Amniotic stem cell (primary cell): Measurements from ENCODE around the gene FDXACB1.

Experiments
- DNase-seq: peaks from one replicate; lab custom pipeline; 2025; lab: John Stamatoyannopoulos, UW

FDXACB1 gene, protein sequence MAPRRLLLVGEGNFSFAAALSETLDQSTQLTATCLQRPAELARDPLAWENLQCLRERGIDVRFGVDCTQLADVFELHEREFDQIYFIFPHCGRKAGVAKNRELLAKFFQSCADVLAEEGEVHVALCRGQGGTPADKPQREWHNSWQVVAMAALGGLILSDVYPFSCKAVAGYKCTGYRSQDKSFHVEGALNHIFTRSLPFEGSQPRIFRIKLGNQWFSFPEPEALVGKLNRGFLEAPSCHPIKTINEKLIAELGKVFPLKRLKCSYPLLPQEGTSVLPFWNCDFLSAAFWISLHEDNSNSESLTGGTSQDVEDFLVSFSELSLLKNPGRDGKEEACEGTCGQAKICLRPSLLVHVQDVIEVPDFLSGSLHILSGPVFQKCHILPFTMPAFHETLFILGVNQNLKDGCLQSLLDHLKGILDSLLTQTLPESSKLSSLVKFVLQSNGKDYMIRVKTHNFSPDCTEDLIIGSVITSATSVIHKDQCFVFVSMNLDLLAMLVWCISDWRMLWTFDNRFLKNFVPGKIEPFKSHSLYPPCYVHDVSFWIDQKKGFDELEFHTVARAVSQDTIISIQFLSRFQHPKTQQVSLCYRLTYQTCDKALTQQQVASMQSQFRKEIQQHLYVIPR

DNA sequence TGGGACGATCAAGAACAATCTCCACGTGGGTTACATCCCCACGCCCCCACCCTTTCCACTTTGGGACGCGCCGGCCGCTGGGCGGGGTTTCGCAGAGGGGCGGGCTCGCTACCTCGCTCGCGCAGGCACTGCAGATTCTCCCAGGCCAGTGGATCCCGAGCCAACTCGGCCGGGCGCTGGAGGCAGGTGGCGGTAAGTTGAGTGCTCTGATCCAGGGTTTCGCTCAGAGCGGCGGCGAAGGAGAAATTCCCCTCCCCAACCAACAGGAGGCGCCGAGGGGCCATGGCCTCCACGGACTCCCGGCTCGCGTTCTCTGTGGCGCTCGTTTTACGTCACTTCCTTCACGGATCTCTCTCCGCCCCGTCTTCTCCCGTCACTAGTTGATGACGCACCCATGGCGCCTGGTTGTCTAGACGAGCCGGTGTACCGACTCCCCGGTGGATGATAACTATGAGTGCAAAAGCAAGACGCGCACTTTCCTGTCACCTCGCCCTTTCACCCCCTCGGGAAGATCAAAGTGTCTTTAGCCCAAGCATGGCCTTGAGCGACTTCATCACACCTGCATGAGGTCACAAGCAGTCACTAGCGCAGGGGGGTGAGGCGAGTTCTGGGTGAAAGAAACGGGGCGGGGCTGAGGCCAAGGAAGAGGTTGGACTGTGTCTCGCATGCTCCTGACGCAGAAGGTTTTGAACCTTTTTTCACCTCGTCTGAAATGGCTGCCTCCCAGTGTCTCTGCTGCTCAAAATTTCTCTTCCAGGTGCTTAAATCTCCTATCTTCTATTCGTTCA is at the start of gene FDXACB1, which contains the start of gene CFAP68:
Gene FDXACB1, minus strand, starts transcription at position 317 of the 788 bp plus-strand sequence. Its CDS starts 33 bp downstream, at position 284.
Gene CFAP68, plus strand, starts transcription at position 693 of the 788 bp plus-strand sequence. Its CDS starts 20 bp downstream, at position 713.
- peak; percentile 96 for DNase-seq

DNA sequence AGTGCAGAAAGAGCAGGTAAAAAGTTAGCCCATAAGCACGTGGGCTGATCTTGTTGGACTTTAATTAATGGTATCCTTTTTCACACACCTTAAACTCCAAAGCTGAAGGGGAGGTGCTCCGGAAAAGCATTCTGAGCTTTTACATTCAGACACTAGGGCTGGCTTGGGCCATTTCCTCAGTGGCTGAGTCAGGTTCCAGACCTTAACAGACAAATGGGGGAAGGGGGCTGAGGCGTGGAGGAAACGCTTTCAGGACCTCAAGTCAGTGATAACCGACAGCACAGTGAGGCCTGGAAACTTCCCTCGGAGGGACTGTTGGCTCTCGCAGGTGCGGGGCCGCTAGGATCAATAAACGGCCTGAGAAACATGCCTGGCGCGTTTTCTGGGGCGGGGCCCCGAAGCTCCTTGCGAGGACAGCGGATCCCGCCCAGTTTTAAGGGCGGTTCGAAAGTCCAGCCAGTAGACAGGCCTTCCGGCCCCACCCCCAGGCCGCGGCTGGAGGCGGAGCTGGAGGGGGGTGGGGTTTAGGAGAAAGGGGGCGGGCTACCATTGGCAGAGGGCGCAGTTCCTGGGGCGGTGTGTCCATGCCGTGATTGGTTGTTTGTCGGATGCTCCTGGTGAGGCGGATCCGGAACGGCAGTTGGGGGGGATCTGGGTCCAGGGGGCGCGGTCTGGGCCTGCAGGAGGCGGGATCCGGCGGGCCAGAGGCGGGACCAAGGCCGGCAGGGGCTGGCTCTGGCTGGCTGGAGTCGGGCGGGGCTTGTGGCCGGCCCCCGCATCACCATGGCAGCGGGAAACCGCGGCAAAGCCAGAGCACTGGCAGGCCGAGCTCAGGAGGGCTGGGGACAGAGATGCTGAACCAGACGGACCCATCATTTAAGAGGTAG is 47.8 kb upstream of the FDXACB1 start:
- peak; percentile 98 for DNase-seq

DNA sequence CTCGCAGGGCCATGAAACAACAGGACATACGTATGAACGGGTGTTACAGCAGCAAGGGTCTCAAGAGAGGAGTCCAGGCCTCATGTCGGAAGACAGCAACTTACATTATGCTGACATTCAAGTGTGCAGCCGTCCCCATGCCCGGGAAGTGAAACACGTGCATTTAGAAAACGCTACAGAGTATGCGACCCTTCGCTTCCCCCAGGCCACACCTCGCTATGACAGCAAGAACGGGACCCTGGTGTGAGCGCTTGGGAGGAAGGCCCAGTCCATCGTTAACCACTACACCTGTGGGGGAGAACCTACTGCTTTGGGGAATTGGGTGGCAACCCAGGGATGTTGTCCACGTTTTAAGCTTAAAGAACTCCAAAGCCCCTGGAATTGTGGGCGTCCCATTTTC is 47.0 kb upstream of the FDXACB1 start:
- no peak for DNase-seq

DNA sequence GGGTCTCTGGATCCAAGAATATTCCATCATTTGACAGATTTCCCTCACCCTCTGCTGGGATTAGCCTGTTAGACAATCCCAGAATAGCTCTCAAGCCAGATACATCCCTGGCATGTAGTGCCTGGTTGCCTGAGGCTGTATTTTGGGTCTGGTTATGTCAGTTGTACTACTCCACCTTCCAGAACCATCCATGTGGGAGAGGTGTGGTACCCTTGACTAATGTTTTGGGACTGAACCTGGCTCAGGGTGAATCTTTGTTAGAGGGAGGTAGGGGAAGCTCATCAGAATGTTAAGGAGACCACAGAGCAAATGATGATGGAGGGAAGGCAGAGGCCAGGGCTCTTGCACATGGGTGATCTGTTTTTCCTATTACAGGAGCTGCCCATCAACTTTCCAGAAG is 45.0 kb upstream of the FDXACB1 start:
- no peak for DNase-seq

DNA sequence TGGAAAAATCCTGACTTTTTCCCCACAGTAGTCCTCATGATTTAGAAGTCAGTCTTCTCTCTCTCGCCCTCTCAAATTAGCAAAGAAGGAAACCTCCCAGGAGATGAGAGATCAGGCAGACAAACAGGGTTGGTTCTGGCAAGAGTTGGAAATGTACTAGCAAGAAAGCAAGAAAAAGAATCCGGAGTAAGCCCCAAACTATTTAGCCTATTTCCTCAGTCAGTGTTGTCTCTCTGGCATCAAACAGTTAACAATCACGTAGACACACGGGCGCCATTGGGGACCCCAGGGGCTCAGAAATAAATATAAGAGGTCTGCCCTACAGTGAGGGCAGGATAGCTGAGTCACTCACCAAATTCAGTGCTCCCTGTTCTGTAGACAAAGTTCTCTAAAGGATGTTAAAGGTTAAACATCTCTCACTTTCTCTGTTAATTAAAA is 44.4 kb upstream of the FDXACB1 start:
- no peak for DNase-seq

DNA sequence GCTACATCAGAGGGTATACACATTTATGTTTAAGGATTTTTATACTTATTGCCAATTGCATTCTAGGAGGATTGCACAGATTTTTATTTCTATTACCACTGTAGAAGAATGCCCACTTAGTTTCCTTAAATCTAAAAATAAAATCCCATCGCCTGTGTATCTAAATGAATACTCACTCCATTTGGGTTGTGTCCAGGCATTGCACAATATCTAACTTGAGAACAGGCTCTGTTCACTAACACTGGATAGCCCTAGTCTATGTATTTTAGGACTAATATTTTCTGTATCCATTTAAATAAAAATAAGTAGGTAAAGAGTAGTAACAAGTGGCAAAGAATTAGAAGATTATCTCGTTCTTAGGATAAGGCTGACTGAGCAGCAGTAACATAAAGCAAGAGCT is 43.8 kb upstream of the FDXACB1 start:
- peak; percentile 71 for DNase-seq

DNA sequence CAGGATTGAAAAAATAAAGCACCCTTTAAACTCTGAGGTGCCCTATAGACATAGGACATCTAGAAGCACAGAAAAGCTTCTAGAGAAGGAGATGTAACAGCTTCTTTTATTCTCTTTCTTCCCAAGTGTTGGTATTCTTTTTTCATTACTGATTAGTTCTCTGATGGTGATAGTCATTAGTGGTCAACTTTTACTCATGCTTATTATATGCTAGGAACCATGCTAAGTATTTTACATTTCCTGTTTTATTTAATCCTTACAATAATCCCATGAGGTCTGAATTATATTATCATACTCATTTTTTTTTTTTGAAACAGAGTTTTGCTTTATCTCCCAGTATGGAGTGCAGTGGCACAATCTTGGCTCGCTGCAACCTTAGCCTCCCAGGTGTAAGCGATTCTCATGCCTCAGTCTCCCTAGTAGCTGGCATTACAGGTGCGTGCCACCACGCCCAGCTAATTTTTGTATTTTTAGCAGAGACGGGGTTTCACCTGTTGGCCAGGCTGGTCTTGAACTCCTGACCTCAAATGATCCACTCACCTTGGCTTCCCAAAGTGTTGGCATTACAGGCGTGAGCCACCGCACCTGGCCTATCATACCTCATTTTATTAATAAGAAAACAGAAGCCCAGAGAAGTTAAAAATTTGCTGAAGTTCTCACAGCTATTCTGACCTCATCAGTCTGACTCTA is 42.7 kb upstream of the FDXACB1 start:
- DNase-seq: no peak

DNA sequence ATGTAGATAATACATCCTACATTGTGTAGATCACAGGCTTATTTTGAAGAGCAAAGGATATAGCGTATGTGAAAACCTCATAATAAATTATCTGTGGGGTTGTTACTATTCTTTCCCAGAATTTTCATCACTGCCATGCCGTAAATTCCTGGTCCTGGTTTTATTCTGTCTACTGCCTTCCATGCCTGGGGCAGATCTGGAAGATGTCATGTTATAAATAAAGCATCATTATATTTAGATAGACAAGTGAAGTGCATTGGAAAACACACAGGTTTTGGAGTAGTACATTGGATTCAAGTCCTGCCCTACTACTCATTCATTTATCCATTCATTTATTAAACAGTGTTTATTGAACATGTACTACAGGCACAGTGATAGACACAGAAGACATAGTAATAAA is 41.9 kb upstream of the FDXACB1 start:
- DNase-seq: no peak

DNA sequence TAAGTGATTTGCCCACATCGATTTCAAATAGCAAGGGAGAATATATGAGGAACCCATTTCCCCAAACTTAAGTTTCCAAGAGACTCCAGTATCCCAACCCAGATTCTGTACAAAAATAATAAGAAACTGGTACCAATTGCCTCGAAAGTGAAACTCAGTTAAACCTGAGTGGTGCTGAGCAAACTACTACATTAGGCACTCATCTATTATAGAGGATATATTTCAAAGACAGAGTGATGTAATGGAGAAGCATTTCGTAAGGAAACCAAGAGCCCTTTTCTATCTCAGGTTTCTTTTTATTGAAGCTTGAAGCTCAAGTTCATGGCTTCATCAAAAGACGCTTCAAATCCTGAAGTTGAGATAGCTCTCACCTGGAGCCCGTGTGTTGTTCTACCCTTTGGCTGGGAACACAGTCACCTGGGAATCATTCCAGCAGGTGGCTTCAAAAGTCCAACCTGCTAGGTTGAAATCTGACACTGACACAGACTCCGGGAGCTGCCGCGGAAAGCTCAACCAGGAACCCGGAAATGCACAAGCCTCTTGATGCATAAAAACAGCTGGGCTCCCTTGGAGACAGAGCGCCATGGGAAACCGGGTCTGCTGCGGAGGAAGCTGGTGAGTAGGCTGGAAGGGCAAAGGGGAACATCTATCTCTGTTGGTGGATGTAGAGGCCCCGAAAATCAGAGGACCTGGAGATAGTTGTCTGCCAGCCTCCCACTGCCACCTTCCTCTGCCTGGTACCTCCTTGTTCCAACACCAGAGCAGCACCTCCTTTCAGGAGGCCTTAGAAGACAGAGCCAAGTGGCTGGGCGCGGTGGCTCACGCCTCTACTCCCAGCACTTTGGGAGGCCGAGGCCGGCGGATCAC is 39.7 kb upstream of the FDXACB1 start, which contains the start of gene C11orf52:
Gene C11orf52, plus strand, starts transcription at position 524 of the 867 bp plus-strand sequence. Its CDS starts 60 bp downstream, at position 584.
- no peak for DNase-seq

DNA sequence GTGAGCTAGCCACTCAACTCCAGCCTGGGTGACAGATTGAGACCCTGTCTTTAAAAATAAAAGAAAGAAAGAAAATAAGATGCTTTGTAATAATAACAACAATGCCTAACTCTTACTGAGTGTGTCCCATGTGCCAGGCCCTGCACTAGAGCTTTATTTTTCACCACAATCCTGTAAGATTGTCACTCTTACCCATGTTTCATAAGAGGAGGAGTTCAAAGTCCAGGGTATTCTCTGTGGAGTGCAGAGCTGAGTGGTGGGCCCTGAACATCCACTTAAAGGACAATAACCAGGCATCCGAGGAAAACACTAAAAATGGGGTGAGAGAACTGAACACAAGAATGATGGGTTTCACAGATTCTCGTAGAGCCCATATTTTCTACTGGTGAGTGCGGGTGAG is 38.8 kb upstream of the FDXACB1 start:
- no peak for DNase-seq

DNA sequence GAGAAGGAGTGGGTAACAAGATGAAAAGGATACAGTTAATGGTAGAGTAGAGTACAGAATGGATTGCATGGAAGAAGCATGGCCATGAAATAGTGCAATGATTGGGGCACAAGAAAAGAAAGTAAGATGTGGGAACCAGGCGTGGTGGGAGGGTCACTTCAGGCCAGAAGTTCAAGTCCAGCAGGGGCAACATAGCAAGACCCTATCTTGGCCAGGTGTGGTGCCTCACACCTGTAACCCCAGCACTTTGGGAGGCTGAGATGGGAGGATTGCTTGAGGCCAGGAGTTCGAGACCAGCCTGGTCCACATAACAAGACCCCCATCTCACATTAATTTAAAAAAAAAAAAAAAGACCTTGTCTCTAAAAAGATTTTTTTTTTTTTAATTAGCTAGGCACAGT is 38.3 kb upstream of the FDXACB1 start:
- DNase-seq: no peak

DNA sequence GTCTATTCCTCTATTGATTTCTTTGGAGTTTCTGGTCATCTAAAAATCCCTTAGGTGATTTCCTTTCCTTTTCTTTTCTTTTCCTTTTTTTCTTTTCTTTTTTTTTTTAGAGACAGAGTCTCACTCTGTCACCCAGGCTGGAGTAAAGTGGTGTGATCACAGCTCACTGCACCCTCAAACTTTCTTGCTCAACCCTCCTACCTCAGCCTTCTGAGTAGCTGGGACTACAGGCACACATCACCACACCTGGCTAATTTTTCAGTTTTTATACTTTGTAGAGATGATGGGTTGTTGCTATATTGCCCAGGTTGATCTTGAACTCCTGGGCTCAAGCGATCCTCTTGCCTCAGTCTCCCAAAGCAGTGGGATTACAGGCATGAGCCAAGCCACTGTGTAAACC is 37.8 kb upstream of the FDXACB1 start:
- no peak for DNase-seq

DNA sequence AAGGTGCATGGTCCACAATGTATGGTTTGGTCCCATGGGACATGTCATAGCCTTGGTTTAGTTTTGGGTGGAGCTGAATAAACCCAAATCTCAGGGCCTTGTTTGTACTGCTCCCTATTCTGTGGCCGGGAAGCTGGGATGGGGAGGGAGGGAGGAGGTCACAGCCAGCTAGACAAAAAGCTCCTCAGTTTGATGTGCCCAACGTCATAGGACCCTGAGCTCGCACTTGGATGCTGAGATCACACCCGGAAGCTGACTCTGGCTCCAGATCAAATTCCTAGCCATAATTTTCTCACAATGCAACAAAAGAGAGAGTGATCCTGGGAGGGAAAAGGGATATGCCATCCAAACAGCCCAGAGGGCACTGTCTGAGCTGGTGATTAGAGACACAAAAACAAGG is 35.0 kb upstream of the FDXACB1 start:
- DNase-seq: peak; percentile 8

DNA sequence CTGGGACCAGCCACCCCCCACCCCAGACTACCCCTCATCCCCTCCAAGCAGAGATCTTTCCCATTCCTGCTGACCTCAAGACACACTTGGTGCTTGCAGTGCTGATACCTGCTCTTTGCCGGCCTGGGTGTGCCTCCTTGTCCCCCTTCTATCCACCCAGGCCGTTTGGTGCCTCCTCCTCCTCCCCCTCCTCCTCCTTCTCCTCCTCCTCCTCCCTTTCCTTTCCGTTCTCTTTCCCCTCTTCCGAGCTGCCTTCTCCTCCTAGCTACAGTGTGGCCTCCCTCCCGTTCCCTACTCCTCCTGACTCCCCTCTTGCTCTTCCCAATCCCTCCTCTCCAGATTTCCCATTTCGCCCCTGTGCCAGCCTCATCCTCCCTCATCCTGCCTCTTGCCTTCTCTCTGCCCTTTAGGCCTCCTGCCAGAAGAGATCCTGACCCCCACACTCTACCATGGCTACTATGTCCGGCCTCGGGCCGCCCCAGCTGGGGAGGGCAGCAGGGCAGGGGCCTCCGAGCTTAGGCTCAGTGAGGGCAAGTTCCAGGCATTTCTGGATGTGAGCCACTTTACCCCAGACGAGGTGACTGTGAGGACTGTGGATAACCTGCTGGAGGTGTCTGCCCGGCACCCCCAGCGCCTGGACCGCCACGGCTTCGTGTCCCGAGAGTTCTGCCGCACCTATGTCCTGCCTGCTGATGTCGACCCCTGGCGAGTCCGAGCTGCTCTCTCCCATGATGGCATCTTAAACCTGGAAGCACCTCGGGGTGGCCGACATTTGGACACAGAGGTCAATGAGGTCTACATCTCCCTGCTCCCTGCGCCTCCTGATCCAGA is 34.3 kb upstream of the FDXACB1 start:
- DNase-seq: no peak

DNA sequence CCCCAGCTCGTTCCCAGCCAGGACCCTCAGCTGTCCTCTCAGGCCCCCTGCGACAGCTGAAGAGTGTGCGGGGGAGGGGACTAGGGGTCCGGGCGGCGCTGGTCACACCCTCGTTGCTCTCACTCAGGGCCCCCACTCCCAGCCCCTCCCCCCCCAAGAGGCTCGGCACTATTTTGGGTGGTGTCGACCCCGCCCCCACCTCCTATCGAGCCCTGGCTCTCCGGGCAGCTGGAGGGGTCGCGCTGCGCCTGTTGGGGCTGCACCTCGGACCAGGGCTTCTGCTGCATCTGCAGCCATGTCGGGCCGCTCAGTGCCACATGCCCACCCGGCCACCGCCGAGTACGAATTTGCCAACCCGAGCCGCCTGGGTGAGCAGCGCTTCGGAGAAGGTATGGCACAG is 33.6 kb upstream of the FDXACB1 start, which contains the start of gene HSPB2:
Gene HSPB2, plus strand, starts transcription at position 200 of the 400 bp plus-strand sequence. Its CDS starts 96 bp downstream, at position 296.
- no peak for DNase-seq

DNA sequence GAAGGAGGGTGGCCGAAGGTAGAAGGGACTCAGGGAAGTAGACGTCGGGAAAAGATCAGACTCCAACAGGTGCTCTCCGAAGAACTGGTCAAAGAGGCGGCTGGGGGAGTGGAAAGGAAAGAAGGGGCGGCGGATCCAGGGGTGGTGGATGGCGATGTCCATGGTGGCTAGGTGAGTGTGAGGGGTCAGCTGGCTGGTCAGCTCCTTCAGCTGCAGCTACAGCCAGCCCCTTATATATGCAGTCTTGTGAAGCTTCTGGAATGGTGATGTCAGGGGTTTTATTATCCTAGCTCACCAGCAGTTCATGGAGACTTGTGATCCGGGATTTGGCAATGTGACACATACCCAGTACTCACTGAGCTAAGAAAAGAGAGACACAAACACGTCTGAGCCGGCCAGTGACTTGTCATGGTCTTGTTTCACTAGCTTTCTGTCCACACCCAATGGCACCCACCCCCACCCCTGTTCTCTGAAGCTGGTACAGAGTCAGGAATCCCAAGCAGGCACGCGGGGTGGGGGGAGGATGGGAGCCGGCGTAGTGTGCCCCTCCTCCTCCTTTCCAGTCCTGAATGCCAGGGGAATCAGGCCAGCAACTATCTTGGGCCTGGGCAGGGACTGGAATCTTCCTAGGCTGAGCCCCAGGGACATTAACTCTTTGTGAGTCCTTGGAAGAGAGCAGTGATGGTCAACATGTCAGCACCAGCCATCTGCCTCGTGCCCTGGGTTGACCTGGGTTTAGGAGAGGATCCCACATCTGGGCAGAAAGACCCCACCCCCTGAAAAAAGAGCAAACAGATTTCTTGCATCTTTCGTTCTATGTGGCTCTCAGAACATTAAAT is 32.8 kb upstream of the FDXACB1 start, which contains the start of gene CRYAB:
Gene CRYAB, minus strand, starts transcription at position 208 of the 839 bp plus-strand sequence. Its CDS starts 46 bp downstream, at position 162.
- peak; percentile 84 for DNase-seq

DNA sequence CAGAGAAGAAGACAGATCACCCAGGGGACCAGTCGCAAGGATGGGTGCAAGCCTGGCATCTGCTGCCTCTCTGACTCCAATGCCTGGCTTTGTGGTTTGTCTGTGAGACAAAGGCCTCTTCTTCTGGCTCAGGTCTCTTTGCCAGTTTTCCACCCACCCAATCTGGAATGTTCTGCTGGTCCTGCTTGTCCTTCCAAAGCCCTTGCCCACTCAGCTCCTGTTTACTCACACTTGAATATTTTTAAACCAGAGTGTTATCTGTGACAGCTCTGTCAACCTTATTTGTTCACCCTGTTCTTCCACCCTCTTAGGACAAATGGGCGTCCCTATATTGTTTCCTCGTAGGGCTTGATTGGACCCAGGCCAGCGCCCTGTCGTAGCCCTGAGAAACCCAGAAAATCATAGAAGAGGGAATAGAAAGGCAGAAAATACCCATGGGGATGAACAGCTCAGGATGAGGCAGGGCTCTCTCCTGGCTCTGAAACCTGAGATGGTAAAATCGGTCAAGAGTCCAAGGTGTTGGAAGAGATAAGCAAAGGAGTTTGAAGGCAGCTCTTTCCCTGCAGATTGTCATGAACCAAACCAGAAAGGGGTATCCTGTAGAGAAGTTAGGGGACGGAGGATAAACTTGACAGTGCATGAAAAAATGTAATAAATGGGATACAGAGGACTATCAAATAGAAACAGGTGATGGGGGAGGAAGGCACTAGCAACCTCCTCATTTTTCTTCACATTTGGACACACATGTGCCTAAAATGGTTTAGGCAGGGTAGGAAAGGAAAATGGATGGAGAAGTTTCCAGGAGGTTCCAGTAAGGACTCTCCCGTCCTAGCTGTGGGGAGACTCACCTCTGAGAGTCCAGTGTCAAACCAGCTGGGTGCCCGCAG is 32.0 kb upstream of the FDXACB1 start:
- DNase-seq: no peak
